Urinary bladder (tissue), 4 donors: ENCODE measurements around the gene SAMSN1. TPM values are rescaled to one million over a fixed set of nuclear protein-coding genes. Genes with fewer than 3 reads are reported as not detected.
A peak's percentile ranks its signal among the peaks of the same experiment; 100 is the strongest.
"Not testable (repeated sequence)": the region's sequence is repeated elsewhere in the genome, so short reads cannot be mapped to it uniquely, and the experiment has no call there.

ENCODE experiments used
- DNase-seq: peaks from one replicate; pipeline ENCODE4 v3.0.0-alpha.2; 2015; ENCODE audit errors: extremely low spot score
- H3K27ac ChIP-seq: one replicate; pipeline ENCODE4 v1.5.1; 2013; ENCODE audit warnings: low read depth, mild to moderate bottlenecking, moderate library complexity
- H3K36me3 ChIP-seq: one replicate; pipeline ENCODE4 v1.6.1; 2013; ENCODE audit warnings: mild to moderate bottlenecking, moderate library complexity; ENCODE audit not compliant: insufficient read depth
- H3K4me1 ChIP-seq: one replicate; pipeline ENCODE4 v1.6.1; 2013; ENCODE audit warnings: mild to moderate bottlenecking, moderate library complexity; ENCODE audit not compliant: insufficient read depth
- H3K4me3 ChIP-seq: one replicate; pipeline ENCODE4 v1.5.1; 2013; ENCODE audit warnings: low read depth, low read length
- WGBS: extraction: QIAGEN DNeasy Blood & Tissue Kit; methylation state at CpG from one replicate; pipeline ENCODE4 v1.1.7; 2013; 5-methylcytosine and 5-hydroxymethylcytosine counted together
- polyA plus RNA-seq: library from polyadenylated mRNA; stranded (reverse); fragments of 200-250 nt; gene quantifications from one replicate; pipeline ENCODE4 v1.2.3, GENCODE V29; 2013
- total RNA-seq: library from RNA; depleted of rRNA; stranded (reverse); fragments of >200 nt; gene quantifications from one replicate; pipeline ENCODE4 v1.2.3, GENCODE V29; 2014
- donor health status: healthy with polysubstance abuse.
- donor health status: healthy.

The SAMSN1 gene
- total and polyA plus RNA-seq, 2 donors, result 11.3 to 16.2 TPM

GRCh38 chr21:14497825-14498224 is 48.3 kb downstream of the SAMSN1 start:
- H3K36me3 ChIP-seq, result no peaks in the 10 kb centered on the region
- 24% methylated on average over 2 of the region's 2 CpGs for WGBS
- no peak overlapping the region for H3K4me3 ChIP-seq
- DNase-seq, result peak; percentile 15
- H3K27ac ChIP-seq, result no peak overlapping the region
- H3K4me1 ChIP-seq, result no peaks in the 10 kb centered on the region

GRCh38 chr21:14495075-14495474 is 51.0 kb downstream of the SAMSN1 start:
- DNase-seq, result no peak
- Histone ChIP-seq H3K4me1 (no peaks in the 10 kb centered on the region), H3K4me3 (no peak overlapping the region), H3K27ac (no peak overlapping the region), H3K36me3 (no peaks in the 10 kb centered on the region)
- WGBS, result 65% methylated on average over 3 of the region's 3 CpGs

GRCh38 chr21:14494181-14494580 is 51.9 kb downstream of the SAMSN1 start:
- not testable (repeated sequence) for H3K4me3 ChIP-seq, DNase-seq, H3K27ac ChIP-seq, H3K36me3 ChIP-seq, H3K4me1 ChIP-seq
- WGBS, result 93% methylated on average over 1 of the region's 1 CpG

GRCh38 chr21:14493731-14494130 is 52.4 kb downstream of the SAMSN1 start:
- H3K36me3 ChIP-seq, result no peaks in the 10 kb centered on the region
- H3K4me3 ChIP-seq, result no peak overlapping the region
- WGBS, result 57% methylated on average over 2 of the region's 2 CpGs
- DNase-seq, result no peak
- no peak overlapping the region for H3K27ac ChIP-seq
- no peaks in the 10 kb centered on the region for H3K4me1 ChIP-seq

GRCh38 chr21:14492931-14493330 is 53.2 kb downstream of the SAMSN1 start:
- no peak overlapping the region for H3K4me3 ChIP-seq
- no peak overlapping the region for H3K27ac ChIP-seq
- DNase-seq, result no peak
- 81% methylated on average over 4 of the region's 4 CpGs for WGBS
- H3K36me3 ChIP-seq, result no peaks in the 10 kb centered on the region
- no peaks in the 10 kb centered on the region for H3K4me1 ChIP-seq

GRCh38 chr21:14491269-14491681 is 54.8 kb downstream of the SAMSN1 start:
- Histone ChIP-seq H3K4me1 (no peaks in the 10 kb centered on the region), H3K36me3 (no peaks in the 10 kb centered on the region), H3K4me3 (no peak overlapping the region), H3K27ac (no peak overlapping the region)
- WGBS, result 93% methylated on average over 1 of the region's 1 CpG
- DNase-seq, result no peak

GRCh38 chr21:14488672-14489204 is 57.4 kb downstream of the SAMSN1 start:
- H3K36me3 ChIP-seq, result no peaks in the 10 kb centered on the region
- 88% methylated on average over 5 of the region's 5 CpGs for WGBS
- no peak overlapping the region for H3K4me3 ChIP-seq
- no peak overlapping the region for H3K27ac ChIP-seq
- H3K4me1 ChIP-seq, result no peaks in the 10 kb centered on the region
- DNase-seq, result no peak

GRCh38 chr21:14487490-14488432 is 58.4 kb downstream of the SAMSN1 start:
- Histone ChIP-seq H3K4me1 (no peaks in the 10 kb centered on the region), H3K27ac (no peak overlapping the region), H3K36me3 (no peaks in the 10 kb centered on the region), H3K4me3 (no peak overlapping the region)
- DNase-seq, result no peak

- Histone ChIP-seq H3K36me3 (no peaks in the 10 kb centered on the region), H3K27ac (no peak overlapping the region), H3K4me1 (no peaks in the 10 kb centered on the region), H3K4me3 (no peak overlapping the region)
- DNase-seq, result no peak
- 89% methylated on average over 3 of the region's 3 CpGs for WGBS
Measured at GRCh38 chr21:14486869-14487268, 59.2 kb downstream of the SAMSN1 start.

- H3K4me1 ChIP-seq, result no peaks in the 10 kb centered on the region
- no peak overlapping the region for H3K27ac ChIP-seq
- no peaks in the 10 kb centered on the region for H3K36me3 ChIP-seq
- WGBS, result 91% methylated on average over 2 of the region's 2 CpGs
- no peak for DNase-seq
- no peak overlapping the region for H3K4me3 ChIP-seq
Measured at GRCh38 chr21:14484188-14485009, 61.7 kb downstream of the SAMSN1 start.

- no peak for DNase-seq
- 95% methylated on average over 8 of the region's 8 CpGs for WGBS
- H3K27ac ChIP-seq, result no peak overlapping the region
Measured at GRCh38 chr21:14483296-14483695, 62.8 kb downstream of the SAMSN1 start.

GRCh38 chr21:14482165-14482564 is 64.0 kb downstream of the SAMSN1 start:
- no peak overlapping the region for H3K4me3 ChIP-seq
- no peak for DNase-seq
- 76% methylated on average over 7 of the region's 7 CpGs for WGBS
- H3K4me1 ChIP-seq, result no peaks in the 10 kb centered on the region
- H3K27ac ChIP-seq, result no peak overlapping the region
- no peaks in the 10 kb centered on the region for H3K36me3 ChIP-seq

More at GRCh38 chr21:14483296-14483695, 62.8 kb downstream of the SAMSN1 start:
- H3K4me1 ChIP-seq, result no peaks in the 10 kb centered on the region
- H3K36me3 ChIP-seq, result no peaks in the 10 kb centered on the region
- H3K4me3 ChIP-seq, result no peak overlapping the region

GRCh38 chr21:14480411-14481031 is 65.6 kb downstream of the SAMSN1 start:
- peaks cover 1% of the 10 kb centered on the region for H3K36me3 ChIP-seq
- 52% methylated on average over 3 of the region's 3 CpGs for WGBS
- DNase-seq, result no peak
- H3K4me1 ChIP-seq, result no peaks in the 10 kb centered on the region
- H3K27ac ChIP-seq, result no peak overlapping the region
- no peak overlapping the region for H3K4me3 ChIP-seq
